ENCODE measurements around the gene ZNF276. TPM values are rescaled to one million over a fixed set of nuclear protein-coding genes. Genes with fewer than 3 reads are reported as not detected.

The ZNF276 gene
- total RNA-seq, 4 donors from 2014 or later = 44.7 to 62.0 (median 52.8) TPM

DNA sequence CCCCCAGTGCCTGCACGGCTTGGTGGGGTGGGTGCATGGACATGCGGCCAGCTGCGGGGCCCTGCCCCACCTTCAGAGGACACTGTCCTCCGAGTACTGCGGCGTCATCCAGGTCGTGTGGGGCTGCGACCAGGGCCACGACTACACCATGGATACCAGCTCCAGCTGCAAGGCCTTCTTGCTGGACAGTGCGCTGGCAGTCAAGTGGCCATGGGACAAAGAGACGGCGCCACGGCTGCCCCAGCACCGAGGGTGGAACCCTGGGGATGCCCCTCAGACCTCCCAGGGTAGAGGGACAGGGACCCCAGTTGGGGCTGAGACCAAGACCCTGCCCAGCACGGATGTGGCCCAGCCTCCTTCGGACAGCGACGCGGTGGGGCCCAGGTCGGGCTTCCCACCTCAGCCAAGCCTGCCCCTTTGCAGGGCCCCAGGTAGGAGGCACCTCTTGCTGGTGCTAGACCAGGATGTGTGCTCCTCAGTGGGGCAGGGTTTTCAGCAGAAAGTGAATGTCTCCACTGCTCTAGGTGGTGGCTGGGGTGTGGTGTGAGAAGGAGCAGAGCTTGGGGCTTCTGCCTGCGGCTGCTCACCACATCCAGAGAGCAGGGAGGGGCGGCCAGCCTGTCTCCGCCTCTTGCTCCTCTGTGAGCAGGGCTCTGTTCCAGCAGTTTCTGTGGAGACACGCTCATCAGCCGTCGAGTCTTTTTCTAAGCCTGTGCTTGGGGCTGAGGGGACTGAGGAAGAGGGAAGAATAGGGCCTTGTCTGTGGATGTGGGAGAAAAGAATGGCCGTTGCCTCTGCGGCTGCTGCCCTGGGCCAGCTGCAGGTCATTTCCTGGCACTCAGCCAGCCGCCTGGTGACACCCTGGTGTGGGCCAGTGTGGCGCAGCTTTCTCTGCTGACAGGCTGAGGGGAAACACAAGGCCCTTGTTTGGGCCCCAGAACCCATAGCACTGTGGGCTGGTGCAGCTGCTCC, 2.2 kb downstream of the ZNF276 start:
- TF ChIP-seq CTCF (IDR thresholded peaks at IDR 0.05) (no peak), POLR2A (IDR thresholded peaks at IDR 0.05) (no peak)
- H3K4me3 ChIP-seq (ENCODE audit: low read depth, poor library complexity, severe bottlenecking) = no peak overlapping the region
- WGBS, 2 donors = 61 to 65% methylated on average over 21 to 30 of the region's 30 CpGs
- intact Hi-C loops (cut with DNase I; ENCODE audit: low total_unique reads) = no loop called here
- no peak for DNase-seq (ENCODE audit: low spot score in 2 of 2)

- no peak for DNase-seq (ENCODE audit: low spot score in 2 of 2)
- intact Hi-C loops (cut with DNase I; ENCODE audit: low total_unique reads) = no loop called here
- TF ChIP-seq POLR2A (IDR thresholded peaks at IDR 0.05) = no peak
- TF ChIP-seq CTCF (IDR thresholded peaks at IDR 0.05) = no peak
- no peak overlapping the region for H3K4me3 ChIP-seq (ENCODE audit: low read depth, poor library complexity, severe bottlenecking)
- 82 to 84% methylated on average over 17 of the region's 17 CpGs for WGBS, 2 donors
Observed at GRCh38 chr16:89727406-89728120, 6.2 kb downstream of the ZNF276 start.

- no peak overlapping the region for H3K4me3 ChIP-seq (ENCODE audit: low read depth, poor library complexity, severe bottlenecking)
- DNase-seq (ENCODE audit: low spot score in 2 of 2) = no peak
- intact Hi-C loops (cut with DNase I; ENCODE audit: low total_unique reads) = no loop called here
- no peak for TF ChIP-seq CTCF (IDR thresholded peaks at IDR 0.05)
- no peak for TF ChIP-seq POLR2A (IDR thresholded peaks at IDR 0.05)
- WGBS, 2 donors = 88 to 97% methylated on average over 8 to 18 of the region's 18 CpGs
Observed at GRCh38 chr16:89729293-89729692, 8.0 kb downstream of the ZNF276 start.

- no peak for TF ChIP-seq CTCF (IDR thresholded peaks at IDR 0.05)
- TF ChIP-seq POLR2A (IDR thresholded peaks at IDR 0.05) = no peak
- intact Hi-C loops (cut with DNase I; ENCODE audit: low total_unique reads) = no loop called here
- H3K4me3 ChIP-seq (ENCODE audit: low read depth, poor library complexity, severe bottlenecking) = no peak overlapping the region
- 68 to 84% methylated on average over 14 of the region's 14 CpGs for WGBS, 2 donors
- no peak for DNase-seq (ENCODE audit: low spot score in 2 of 2)
Observed at GRCh38 chr16:89729863-89730593, 8.7 kb downstream of the ZNF276 start.

DNA sequence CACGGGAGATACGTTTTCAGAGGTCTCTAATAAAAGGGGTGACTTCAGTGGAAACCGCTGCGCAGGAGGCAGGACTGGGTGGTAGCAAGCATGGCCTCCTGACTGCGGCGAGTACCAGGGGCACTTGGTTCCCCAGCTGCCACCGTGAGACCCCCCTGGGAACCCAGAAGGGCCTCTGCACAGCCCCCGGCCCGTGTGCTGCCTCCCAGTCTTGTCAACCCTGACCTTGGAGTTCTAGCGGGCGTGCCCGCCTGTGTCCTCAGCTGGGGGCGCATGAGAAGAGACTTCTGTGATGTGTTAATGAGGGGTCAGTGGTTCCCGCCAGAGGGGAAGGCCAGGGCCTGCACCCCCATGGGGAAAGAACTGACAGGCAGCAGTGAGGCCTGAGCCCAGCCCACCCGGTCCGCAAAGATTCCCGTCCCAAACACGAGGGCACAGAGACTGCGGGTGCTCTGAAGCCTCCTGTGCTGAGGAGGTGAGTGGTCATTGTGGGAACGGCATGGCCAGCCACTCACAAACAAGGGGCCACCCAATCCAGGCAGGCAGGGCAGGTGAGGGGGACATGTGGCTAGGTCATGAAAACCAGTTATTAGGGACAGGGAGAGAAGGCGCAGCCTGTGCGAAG, 9.4 kb downstream of the ZNF276 start:
- 86 to 90% methylated on average over 20 to 22 of the region's 22 CpGs for WGBS, 2 donors

More for the DNA sequence above, 9.4 kb downstream of the ZNF276 start:
- no peak for DNase-seq (ENCODE audit: low spot score in 2 of 2)
- intact Hi-C loops (cut with DNase I; ENCODE audit: low total_unique reads) = no loop called here
- TF ChIP-seq CTCF (IDR thresholded peaks at IDR 0.05) = no peak
- no peak for TF ChIP-seq POLR2A (IDR thresholded peaks at IDR 0.05)
- no peak overlapping the region for H3K4me3 ChIP-seq (ENCODE audit: low read depth, poor library complexity, severe bottlenecking)
